Neutrophil (primary cell): Measurements from ENCODE around the gene KDM2A.
A peak's percentile ranks its signal among the peaks of the same experiment; 100 is the strongest.

Source experiments
- H3K27ac ChIP-seq: fragments of 200-600 bp; sonication (generic); 2 replicates; pipeline ENCODE4 v1.5.1; 2016; ENCODE audit warnings: mild to moderate bottlenecking, moderate library complexity
- H3K27me3 ChIP-seq: fragments of 200-600 bp; sonication (generic); 2 replicates; pipeline ENCODE4 v1.6.0; 2016; ENCODE audit warnings: mild to moderate bottlenecking
- H3K36me3 ChIP-seq: fragments of 200-600 bp; sonication (generic); 2 replicates; pipeline ENCODE4 v1.5.1; 2017
- H3K4me1 ChIP-seq, 2 experiments: fragments of 200-600 bp in 1 of 2; sonication (generic) in 1 of 2; 1 replicate in 1 of 2; 2 replicates in 1 of 2; pipeline versions ENCODE4 v1.5.1 to v1.6.1; 2013 to 2016; ENCODE audit warnings: low read depth in 1 of 2, low read length in 1 of 2, mild to moderate bottlenecking in 1 of 2, moderate library complexity in 1 of 2; ENCODE audit not compliant: control insufficient read depth in 1 of 2, insufficient read depth in 1 of 2
- H3K4me3 ChIP-seq, 2 experiments: fragments of 200-600 bp in 1 of 2; sonication (generic) in 1 of 2; 1 replicate in 1 of 2; 2 replicates in 1 of 2; pipeline ENCODE4 v1.5.1; 2013 to 2016; ENCODE audit warnings: low read depth in 1 of 2, low read length in 1 of 2, mild to moderate bottlenecking in 1 of 2, moderate library complexity in 1 of 2
- H3K9me3 ChIP-seq: fragments of 200-600 bp; sonication (generic); 2 replicates; pipeline ENCODE4 v1.5.1; 2016
- CTCF ChIP-seq: fragments of 200-600 bp; sonication (generic); IDR thresholded peaks from 2 replicates; pipeline ENCODE4 v1.5.1; 2016; ENCODE audit warnings: antibody characterized with exemption

Gene KDM2A

GRCh38 chr11:67261640-67261945, 142.5 kb downstream of the KDM2A start:
- TF ChIP-seq CTCF, result no peak
- H3K36me3 ChIP-seq, result peaks cover 17% of the 10 kb centered on the region
- H3K27ac ChIP-seq, result no peak overlapping the region
- H3K4me3 ChIP-seq, result peak overlapping the region; percentile 5 to 18
- peaks cover 21% of the 10 kb centered on the region for H3K27me3 ChIP-seq
- H3K4me1 ChIP-seq, result peaks cover 28 to 40% of the 10 kb centered on the region in 2 experiments
- H3K9me3 ChIP-seq, result no peaks in the 10 kb centered on the region

GRCh38 chr11:67261946-67262681, 143.1 kb downstream of the KDM2A start:
- Histone ChIP-seq H3K36me3 (peaks cover 12% of the 10 kb centered on the region), H3K4me3 (peak overlapping the region; percentile 32 to 35), H3K4me1 (peaks cover 29 to 40% of the 10 kb centered on the region in 2 experiments), H3K27ac (peak overlapping the region; percentile 78), H3K27me3 (peaks cover 21% of the 10 kb centered on the region), H3K9me3 (no peaks in the 10 kb centered on the region)
- no peak for TF ChIP-seq CTCF

GRCh38 chr11:67262731-67263675, 143.9 kb downstream of the KDM2A start:
- peak overlapping the region; percentile 78 for H3K27ac ChIP-seq
- TF ChIP-seq CTCF, result peak; percentile 88
- H3K36me3 ChIP-seq, result peaks cover 16% of the 10 kb centered on the region
- H3K9me3 ChIP-seq, result no peaks in the 10 kb centered on the region
- H3K4me1 ChIP-seq, result peaks cover 38 to 41% of the 10 kb centered on the region in 2 experiments
- H3K27me3 ChIP-seq, result peaks cover 21% of the 10 kb centered on the region
- peak overlapping the region; percentile 32 to 35 for H3K4me3 ChIP-seq

- peaks cover 21% of the 10 kb centered on the region for H3K27me3 ChIP-seq
- H3K4me1 ChIP-seq, result peaks cover 50 to 54% of the 10 kb centered on the region in 2 experiments
- TF ChIP-seq CTCF, result no peak
- H3K36me3 ChIP-seq, result peaks cover 22% of the 10 kb centered on the region
- peak overlapping the region; percentile 6 for H3K27ac ChIP-seq
- H3K9me3 ChIP-seq, result no peaks in the 10 kb centered on the region
- H3K4me3 ChIP-seq, result no peak overlapping the region
These were observed 145.2 kb downstream of the KDM2A start for GRCh38 chr11:67264260-67264659.

GRCh38 chr11:67264877-67265632, 146.0 kb downstream of the KDM2A start:
- peaks cover 29% of the 10 kb centered on the region for H3K36me3 ChIP-seq
- H3K27ac ChIP-seq, result peak overlapping the region; percentile 99
- H3K9me3 ChIP-seq, result no peaks in the 10 kb centered on the region
- H3K27me3 ChIP-seq, result peaks cover 21% of the 10 kb centered on the region
- no peak for TF ChIP-seq CTCF
- H3K4me3 ChIP-seq, result no peak overlapping the region
- H3K4me1 ChIP-seq, result peaks cover 58 to 61% of the 10 kb centered on the region in 2 experiments
